Measurements from ENCODE around the gene CNIH4. TPM values are rescaled to one million over a fixed set of nuclear protein-coding genes. Genes with fewer than 3 reads are reported as not detected.
"Not testable (repeated sequence)": the region's sequence is repeated elsewhere in the genome, so short reads cannot be mapped to it uniquely, and the experiment has no call there.

Gene CNIH4
- total and polyA plus RNA-seq, 3 donors from 2014 or later: 24.7 to 43.3 (median 32.1) TPM

- 93 to 94% methylated on average over 4 of the region's 4 CpGs for WGBS, 2 donors
- Histone ChIP-seq H3K27ac (no peak overlapping the region), H3K27me3 (no peaks in the 10 kb centered on the region), H3K4me1 (no peaks in the 10 kb centered on the region), H3K4me3 (no peak overlapping the region), H3K36me3 (ENCODE audit: low read depth, missing control alignments) (no peaks in the 10 kb centered on the region), H3K9me3 (no peaks in the 10 kb centered on the region)
- intact Hi-C loops (cut with DNase I; ENCODE audit: low total_unique reads): no loop called here
- DNase-seq: no peak
- TF ChIP-seq, protein P1, sequence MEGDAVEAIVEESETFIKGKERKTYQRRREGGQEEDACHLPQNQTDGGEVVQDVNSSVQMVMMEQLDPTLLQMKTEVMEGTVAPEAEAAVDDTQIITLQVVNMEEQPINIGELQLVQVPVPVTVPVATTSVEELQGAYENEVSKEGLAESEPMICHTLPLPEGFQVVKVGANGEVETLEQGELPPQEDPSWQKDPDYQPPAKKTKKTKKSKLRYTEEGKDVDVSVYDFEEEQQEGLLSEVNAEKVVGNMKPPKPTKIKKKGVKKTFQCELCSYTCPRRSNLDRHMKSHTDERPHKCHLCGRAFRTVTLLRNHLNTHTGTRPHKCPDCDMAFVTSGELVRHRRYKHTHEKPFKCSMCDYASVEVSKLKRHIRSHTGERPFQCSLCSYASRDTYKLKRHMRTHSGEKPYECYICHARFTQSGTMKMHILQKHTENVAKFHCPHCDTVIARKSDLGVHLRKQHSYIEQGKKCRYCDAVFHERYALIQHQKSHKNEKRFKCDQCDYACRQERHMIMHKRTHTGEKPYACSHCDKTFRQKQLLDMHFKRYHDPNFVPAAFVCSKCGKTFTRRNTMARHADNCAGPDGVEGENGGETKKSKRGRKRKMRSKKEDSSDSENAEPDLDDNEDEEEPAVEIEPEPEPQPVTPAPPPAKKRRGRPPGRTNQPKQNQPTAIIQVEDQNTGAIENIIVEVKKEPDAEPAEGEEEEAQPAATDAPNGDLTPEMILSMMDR (IDR thresholded peaks at IDR 0.05): no peak
- no peak for TF ChIP-seq POLR2A (IDR thresholded peaks at IDR 0.05)
Measured at GRCh38 chr1:224338150-224338838, 18.4 kb upstream of the CNIH4 start.

DNA sequence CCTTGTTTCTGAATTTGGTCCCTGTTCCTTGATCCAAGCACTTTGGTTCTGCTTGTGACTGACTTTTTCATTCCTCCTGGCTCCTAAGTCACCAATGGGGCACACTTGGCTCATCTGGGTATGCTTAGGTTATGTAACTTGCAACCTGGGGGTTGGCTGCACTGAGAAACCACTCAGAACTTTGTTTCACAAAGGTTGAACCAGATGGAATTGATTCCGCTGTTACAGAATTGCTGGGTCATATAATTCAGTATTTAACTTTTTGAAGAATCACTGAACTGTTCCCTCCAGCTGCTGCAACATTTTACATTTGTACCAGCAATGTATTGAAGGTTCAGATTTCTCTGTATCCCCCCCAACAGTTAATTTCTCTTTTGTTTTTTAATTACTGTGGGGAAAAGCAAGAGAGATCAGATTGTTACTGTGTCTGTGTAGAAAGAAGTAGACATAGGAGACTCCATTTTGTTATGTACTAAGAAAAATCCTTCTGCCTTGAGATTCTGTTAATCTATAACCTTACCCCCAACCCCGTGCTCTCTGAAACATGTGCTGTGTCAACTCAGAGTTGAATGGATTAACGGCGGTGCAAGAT, 17.1 kb upstream of the CNIH4 start:
- TF ChIP-seq POLR2A (IDR thresholded peaks at IDR 0.05): no peak
- TF ChIP-seq, protein P1 (IDR thresholded peaks at IDR 0.05): no peak
- intact Hi-C loops (cut with DNase I; ENCODE audit: low total_unique reads): no loop called here
- no peaks in the 10 kb centered on the region for H3K36me3 ChIP-seq (ENCODE audit: low read depth, missing control alignments)
- no peaks in the 10 kb centered on the region for H3K4me1 ChIP-seq
- WGBS, 2 donors: 44 to 94% methylated on average over 2 to 4 of the region's 4 CpGs
- no peak overlapping the region for H3K27ac ChIP-seq
- H3K9me3 ChIP-seq: no peaks in the 10 kb centered on the region
- no peaks in the 10 kb centered on the region for H3K27me3 ChIP-seq
- DNase-seq: no peak
- no peak overlapping the region for H3K4me3 ChIP-seq

GRCh38 chr1:224340453-224341384, 16.0 kb upstream of the CNIH4 start:
- H3K27ac ChIP-seq; DNase-seq; H3K4me1 ChIP-seq; H3K36me3 ChIP-seq (ENCODE audit: low read depth, missing control alignments); H3K9me3 ChIP-seq; intact Hi-C loops (cut with DNase I; ENCODE audit: low total_unique reads); H3K4me3 ChIP-seq; H3K27me3 ChIP-seq: not testable (repeated sequence)
- 27 to 34% methylated on average over 21 to 31 of the region's 36 CpGs for WGBS, 2 donors

DNA sequence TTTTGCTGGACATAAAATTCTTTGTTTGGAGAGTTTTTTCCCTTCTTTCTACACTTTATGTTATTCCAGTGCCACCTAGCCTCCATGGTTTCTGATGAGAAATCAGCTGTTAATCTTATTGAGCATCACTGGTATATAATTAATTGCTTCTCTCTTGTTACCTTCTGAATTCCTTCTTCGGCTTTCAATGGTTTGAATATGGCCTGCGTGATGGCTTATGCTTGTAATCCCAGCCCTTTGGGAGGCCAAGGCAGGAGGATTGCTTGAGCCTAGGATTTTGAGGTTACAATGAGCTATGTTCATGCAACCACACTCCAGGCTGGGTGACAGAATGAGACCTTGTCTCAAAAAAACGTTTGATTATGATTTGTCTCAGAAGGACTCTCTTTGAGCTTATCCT, 13.0 kb upstream of the CNIH4 start:
- TF ChIP-seq, protein P1 (IDR thresholded peaks at IDR 0.05): no peak
- no peak for TF ChIP-seq POLR2A (IDR thresholded peaks at IDR 0.05)
- Histone ChIP-seq H3K9me3 (no peaks in the 10 kb centered on the region), H3K27me3 (no peaks in the 10 kb centered on the region), H3K4me1 (no peaks in the 10 kb centered on the region), H3K27ac (no peak overlapping the region), H3K36me3 (ENCODE audit: low read depth, missing control alignments) (no peaks in the 10 kb centered on the region), H3K4me3 (no peak overlapping the region)
- intact Hi-C loops (cut with DNase I; ENCODE audit: low total_unique reads): no loop called here
- DNase-seq: no peak
- 41 to 43% methylated on average over 3 of the region's 3 CpGs for WGBS, 2 donors

DNA sequence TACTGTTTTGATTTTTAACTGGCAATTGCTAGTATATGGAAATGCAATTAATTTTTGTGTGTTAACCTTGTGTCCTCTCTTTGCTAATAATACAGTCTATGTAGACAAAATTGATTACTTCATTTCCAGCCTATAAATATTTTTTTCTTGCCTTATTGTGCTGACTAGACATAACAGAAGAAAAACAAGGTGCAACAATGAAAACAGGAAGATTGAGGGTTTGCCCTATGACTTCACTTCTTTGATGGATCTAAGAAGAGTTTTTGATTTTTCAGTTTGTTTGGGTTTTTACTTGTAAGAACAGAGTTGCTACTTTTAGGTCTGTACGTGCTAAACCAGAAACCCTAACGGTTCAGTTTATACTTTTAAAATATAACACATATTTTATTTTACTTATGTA, 8.5 kb upstream of the CNIH4 start:
- WGBS, 2 donors: 82 to 86% methylated on average over 2 of the region's 2 CpGs
- Histone ChIP-seq H3K27me3 (no peaks in the 10 kb centered on the region), H3K27ac (no peak overlapping the region), H3K36me3 (ENCODE audit: low read depth, missing control alignments) (no peaks in the 10 kb centered on the region), H3K4me1 (no peaks in the 10 kb centered on the region), H3K9me3 (no peaks in the 10 kb centered on the region), H3K4me3 (no peak overlapping the region)
- TF ChIP-seq, protein P1 (IDR thresholded peaks at IDR 0.05): no peak
- TF ChIP-seq POLR2A (IDR thresholded peaks at IDR 0.05): no peak
- DNase-seq: no peak
- intact Hi-C loops (cut with DNase I; ENCODE audit: low total_unique reads): no loop called here

- H3K4me3 ChIP-seq; H3K27ac ChIP-seq; H3K4me1 ChIP-seq; H3K36me3 ChIP-seq (ENCODE audit: low read depth, missing control alignments); H3K9me3 ChIP-seq; H3K27me3 ChIP-seq; intact Hi-C loops (cut with DNase I; ENCODE audit: low total_unique reads); DNase-seq: not testable (repeated sequence)
- WGBS, 2 donors: 71 to 90% methylated on average over 6 to 25 of the region's 30 CpGs
Measured at GRCh38 chr1:224349716-224350115, 7.0 kb upstream of the CNIH4 start.

- DNase-seq; H3K9me3 ChIP-seq; H3K27ac ChIP-seq; H3K27me3 ChIP-seq; intact Hi-C loops (cut with DNase I; ENCODE audit: low total_unique reads); H3K36me3 ChIP-seq (ENCODE audit: low read depth, missing control alignments): not testable (repeated sequence)
- WGBS, 2 donors: 82 to 83% methylated on average over 7 to 40 of the region's 49 CpGs
- peaks cover 11% of the 10 kb centered on the region for H3K4me1 ChIP-seq
- H3K4me3 ChIP-seq: peak overlapping the region; percentile 21 to 39
Measured at GRCh38 chr1:224352436-224353085, 4.1 kb upstream of the CNIH4 start.

Data from testis (tissue), 3 donors.